NCI-H2227 (cell line): Measurements from ENCODE around the gene TMEM121B.

Experiments
- DNase-seq: peaks from one replicate; lab custom pipeline; 2025; ENCODE audit not compliant: unreplicated experiment; lab: John Stamatoyannopoulos, UW

The TMEM121B gene

DNA sequence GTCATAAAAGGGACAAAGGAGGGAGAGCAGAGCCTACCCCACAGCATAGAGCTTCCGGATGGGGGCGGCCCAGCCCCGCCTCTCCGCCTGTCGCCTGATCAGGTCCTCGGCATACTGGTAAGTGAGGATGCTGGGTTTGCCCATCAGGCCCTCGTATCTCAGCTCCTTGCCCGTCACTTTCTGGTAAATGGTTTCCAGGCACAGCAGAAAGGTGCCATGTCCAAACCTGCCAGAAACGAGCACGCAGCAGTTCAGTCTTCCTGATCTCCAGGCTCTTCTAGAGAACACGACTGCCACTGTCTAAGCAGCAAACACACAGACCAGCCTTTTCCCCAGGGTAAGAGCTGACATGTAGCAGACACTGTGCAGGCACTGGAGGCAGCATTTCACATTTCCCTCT is 17.4 kb upstream of the TMEM121B start:
- no peak for DNase-seq

DNA sequence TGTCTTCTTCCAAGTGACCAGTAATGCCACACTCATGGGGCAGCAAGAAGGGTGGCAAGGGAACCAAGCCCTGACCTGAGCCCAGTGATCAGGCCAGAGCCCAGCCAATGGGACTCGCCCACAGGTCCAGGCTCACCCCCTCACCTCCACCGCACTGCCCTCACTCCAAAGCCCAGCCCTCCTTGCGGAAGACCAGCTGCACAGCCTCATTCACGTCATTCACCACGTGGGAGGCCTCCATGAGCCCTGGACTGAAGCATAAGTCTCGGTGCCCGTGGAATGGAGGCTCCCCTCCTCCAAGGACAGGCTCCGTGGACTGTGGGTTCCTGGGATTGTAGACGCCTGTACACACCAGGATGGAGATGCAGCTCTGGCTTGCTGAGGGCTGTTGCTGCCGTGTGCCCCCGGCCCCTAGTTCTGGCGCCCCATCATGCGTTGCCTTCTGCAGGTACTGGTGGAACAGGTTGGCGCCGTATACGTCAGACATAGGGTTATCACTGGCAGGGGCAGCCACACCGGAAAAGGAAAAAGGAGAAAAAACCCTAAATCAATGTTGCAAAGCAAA is 16.8 kb upstream of the TMEM121B start:
- no peak for DNase-seq

DNA sequence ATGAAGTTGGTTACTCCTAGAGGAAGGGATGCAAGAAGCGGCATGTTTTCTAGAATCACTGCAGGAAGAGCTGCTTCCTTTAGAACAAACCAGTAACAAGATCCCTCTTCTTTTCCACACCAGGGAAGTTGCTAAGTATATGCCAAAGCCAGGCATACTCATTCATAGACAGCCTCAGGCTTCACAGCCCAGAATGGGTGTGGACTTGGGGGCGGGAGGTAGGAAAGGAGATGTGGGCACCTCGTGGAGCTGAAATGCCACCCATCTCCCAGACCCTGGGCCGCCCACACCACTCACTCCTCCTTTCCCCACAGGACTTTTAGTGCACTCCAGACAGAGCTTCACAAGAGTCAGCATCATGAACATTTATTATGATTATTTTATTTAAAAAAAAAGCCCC is 16.0 kb upstream of the TMEM121B start:
- no peak for DNase-seq

DNA sequence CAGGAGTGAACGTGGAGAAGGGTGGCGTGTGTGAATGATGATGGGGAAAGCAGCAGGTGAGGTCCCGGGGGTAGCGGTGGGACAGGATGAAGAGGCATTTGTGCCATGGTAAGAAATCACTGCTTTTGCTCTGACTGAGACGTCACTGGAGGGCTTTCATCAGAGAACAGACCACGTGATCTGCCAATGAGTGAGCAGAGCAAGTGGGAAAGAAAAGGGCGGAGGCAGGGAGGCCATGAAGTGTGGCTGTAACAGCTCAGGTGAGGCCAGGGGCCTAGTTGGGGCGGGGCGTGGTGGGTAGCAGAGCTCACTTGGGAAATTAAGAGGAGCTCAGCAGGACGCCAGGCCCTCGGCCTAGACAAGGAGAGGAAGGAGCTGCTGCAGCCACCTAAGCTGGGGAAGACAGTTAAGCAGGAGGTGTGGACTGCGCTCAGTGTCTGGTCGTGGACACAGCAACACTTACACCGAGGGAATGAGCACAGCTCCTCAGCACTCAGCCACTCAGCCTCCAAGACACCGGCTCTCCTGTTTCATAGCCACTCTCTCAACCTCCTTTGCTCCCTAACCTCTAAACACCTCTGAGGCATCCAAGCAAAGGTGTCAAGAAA is 14.1 kb upstream of the TMEM121B start:
- DNase-seq, result no peak

DNA sequence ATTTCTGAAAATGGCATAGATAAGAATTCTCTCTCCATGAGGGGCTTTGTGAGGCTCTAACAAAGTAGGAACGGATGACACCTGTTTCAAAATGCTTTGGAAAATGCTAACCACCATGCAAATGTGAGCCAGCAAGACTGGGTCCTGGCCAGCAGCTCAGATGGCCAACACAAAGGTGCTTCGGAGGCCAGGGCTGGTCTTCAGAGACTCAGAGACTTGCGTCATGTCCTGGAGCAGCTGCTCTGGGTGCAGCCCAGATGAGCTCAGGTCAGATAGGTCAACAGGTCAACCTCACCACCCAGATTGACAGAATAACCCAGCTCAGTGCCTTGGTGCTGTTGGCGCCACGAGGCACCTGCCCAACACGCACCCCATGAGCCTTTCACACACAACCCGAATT is 12.0 kb upstream of the TMEM121B start:
- DNase-seq, result no peak

DNA sequence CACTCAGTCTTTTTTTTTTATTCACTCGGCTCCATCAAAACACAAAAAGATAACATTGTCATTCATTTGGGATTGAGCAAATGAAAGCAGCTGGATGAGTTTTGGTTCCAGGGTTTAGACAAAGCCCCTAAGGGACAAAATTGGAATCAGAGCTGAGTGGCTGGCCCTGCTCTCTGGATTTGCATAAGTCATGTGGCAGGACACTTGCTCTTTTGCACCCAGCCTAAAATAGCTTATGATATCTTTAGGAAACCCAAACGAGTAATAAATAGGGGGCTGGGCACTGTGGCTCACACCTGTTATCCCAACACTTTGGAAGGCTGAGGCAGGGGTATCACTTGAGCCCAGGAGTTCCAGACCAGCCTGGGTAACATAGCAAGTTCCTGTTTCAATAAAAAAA is 11.0 kb upstream of the TMEM121B start:
- no peak for DNase-seq

DNA sequence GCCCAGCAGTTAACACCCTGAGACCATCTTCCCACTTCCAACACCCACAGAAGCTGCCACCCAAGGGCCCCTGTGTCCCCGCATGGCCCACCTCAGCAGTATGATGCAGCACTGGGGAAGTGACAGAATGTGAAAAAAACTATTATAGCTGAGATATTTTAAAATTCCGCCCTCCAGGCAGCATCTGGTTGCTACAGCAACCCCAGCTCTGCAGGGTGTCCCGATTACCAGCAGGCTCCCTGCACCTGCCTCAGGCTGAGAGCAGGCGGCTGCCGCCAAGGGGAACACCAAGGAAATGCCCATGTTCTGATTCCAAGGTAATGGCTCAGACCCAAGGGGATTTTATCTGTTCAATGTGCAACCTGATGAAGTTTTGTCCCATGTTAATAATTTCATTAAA is 10.5 kb upstream of the TMEM121B start:
- peak; percentile 75 for DNase-seq

DNA sequence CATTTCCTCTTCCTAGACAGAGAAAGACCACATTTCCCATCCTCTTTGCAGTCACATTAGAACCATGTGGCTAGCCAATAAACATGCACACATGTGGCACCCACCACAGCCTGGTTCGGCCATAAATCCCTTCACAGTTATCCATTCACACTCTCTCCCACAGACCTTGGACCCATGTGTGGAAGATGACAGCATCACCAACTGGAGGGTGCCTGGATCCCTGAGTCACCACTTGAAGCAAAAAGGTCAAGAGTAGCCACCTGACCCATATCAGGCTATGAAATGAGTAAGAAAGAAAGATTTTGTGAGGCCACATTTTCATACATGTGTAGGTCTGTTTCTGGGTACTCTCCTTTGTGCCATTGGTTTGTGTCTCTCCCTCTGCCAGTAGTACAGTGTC is 9.0 kb upstream of the TMEM121B start:
- no peak for DNase-seq

DNA sequence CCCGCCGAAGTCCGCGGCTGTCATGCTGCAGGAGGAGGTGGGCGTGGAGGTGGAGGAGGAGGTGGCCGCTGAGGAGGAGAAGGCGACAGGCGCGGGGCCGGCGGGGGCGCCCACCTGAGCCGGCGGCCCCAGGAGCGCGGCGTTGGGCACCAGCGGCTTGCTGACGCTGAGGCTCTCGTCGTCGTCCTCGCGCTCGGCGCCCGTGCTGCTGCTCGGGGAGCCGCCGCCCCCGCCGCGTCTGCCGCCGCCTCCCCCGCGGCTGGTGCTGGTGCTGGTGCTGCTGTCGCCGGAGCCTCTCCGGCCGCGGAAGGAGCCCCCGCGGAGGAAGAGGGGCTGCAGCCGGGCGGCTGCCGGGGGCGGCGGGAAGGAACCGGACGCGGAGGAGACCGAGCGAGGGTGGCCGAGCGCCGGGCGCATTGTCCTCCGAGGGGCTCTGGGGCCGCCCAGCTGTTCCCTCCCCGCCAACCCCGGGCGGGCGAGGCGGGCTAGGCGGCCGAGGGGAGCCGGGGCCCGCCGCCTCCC is 388 bp downstream of the TMEM121B start:
- DNase-seq, result peak; percentile 75

DNA sequence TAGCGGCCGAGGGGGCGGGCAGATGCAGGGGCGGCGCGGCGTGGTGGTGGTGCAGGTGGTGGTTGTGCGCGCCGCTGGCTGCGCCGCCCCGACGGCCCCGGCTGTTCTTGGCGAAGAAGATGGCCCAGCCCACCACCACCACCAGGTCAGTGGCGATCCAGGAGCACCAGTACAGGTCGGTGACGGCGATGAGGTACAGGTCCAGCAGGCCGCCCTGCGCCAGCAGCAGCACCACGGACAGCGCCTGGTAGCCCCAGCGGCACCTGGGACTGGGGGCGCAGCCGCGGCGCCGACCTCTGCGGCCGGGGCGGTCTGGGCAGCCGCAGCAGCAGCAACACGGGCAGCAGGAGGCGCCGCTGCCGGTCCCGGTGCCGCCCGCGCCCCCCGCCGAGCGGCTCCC is 879 bp downstream of the TMEM121B start:
- DNase-seq, result no peak

DNA sequence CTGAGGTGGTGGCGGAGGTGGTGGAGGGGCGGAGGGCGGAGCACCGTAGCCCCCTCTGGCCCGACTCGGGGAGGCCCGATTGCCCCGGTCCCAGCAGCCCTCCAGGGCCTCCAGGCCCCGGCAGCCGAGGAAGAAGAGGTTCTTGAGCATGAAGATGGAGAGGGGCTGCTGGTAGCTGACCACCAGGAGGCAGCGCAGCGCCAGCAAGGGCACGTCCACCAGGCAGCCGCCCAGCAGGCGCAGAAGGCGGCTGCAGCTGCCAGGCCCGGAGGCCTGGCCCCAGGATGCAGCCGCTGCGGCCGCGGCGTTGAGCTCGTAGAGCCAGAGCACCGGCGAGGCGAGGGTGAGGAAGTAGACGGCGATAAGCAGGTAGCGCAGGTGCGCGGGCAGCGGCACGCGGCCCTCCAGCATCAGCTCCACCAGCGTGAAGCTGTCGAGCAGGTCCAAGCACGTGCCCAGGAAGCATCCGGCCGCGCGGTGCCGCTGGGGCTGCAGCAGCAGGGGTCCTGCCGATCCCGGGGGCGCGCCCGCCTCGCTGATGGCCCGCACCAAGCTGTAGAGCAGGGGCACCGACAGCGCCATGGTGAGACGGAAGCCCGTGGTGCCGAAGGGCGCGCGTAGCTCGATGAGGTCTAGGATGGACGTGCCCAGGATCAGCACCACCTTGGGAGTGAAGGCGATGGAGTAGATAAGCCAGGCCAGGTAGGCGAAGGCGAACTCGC is 1.5 kb downstream of the TMEM121B start:
- DNase-seq, result no peak

DNA sequence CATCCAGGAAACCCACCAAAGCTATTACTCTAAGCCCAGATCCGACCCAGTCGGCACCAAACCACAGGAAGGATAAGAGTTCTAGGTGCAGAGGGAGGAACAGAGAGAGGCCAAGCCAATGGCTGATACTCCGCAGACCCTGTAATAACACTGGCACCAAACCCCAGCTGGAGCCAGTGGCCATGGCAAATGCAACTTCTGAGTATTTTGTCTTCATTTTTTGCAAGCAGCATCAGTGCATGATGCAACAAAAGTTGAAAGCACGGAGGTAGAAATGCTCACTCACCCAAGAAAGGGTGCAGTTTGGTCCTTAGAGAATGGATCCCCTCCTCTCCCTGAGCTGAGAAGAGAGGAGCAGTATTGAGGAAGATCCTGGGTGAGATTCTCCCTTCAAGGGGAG is 2.8 kb downstream of the TMEM121B start:
- DNase-seq, result no peak

DNA sequence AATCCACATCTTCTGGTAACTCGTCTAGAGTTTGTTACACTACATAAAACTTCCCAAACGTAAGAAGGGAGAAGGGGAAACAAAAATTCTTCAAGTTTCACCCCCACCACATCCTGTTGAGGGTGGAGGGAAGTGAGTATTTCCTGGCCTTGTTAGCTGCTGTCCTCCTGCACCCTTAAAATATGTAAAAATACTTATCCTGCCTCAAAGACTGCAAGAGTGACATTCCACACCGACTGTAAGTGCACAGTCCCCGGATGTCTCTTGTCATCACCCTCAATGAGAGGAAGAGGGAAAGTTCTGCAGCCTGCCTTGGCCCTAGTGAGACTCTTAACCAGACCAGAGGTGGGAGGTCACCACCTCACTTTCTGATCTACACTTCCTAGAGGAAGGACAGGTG is 3.3 kb downstream of the TMEM121B start:
- DNase-seq, result no peak

DNA sequence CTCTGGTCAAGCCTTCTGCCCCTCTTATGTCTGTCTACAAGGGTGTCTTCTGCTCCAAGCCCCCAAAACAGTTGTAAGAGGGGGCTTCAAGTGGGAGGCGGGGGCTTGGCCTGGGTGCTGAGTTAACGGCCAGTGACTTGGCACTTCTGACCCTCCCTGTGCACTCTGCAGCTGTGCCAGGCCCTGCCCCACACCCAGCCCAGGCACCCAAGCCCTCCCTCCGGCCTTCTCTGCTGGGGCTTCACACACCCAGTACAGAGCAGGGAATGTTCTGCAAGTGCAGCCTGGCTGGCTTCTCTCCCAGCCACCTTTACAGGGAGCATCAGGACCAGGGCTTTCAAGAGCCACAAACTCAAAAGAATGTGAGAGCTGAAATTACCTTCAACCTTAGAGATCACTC is 3.8 kb downstream of the TMEM121B start:
- no peak for DNase-seq

DNA sequence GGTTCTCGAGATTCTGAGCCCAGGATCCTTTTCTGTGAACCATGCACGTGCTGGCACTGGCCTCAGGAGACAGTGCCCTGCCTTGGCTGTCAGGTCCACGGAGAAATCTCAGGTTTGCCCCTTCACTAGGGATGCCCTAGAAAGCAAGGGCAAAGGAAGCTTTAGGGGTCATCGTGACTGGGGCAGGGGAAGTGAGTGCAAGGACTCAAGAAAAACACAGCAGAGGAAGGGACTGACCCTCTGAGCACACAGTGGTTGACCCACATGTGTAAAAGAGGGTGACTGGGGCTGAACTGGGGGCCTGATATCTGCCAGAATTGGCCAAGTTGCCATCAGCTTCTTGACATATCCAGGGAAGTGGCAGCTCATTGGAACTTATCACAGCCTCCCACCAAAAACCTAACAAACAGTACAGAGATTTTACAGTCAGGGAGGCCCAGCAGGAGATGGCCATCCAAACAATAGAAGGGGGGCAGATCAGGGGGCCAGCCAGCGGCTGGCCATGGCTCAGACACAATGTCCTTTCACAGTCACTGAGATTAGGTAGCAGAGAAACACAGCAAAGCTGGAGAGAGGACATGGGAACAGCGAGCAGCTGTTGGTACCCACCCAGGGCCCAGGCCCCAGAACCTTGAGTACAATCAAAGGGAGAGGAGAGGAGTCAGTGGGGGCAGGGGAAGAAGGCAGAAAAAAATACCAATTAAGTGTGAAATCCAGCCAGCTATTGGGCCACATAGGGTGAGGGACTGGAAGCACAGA is 4.4 kb downstream of the TMEM121B start:
- DNase-seq, result peak; percentile 15

DNA sequence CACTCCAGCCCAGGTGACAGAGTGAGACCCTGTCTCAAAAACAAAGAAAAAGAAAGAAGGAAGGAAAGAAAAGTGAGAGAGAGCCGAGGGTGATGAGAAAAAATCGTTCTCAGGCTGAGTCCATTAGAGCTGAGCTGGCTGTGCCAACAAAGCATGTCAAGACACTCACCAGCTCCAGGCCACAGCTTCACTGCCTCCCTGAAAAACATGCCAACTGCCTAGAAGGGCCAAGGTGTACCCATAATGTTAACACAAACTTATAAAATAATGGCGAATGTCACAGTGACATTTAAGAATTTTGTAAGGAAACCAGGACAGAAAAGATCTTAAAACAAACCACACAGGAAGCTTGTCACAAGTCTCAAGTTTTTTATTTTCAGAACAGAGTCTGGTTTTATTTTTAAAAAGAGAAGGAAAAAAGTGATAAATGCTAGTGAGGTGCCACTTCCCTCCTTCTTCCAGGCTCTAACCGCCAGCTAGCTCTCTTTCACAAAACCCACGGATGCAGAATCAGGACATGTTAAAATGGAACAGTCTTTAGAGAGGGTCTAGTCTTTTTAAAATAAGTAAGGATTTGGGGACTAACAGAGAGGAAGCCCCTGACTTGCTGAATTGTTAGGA is 5.1 kb downstream of the TMEM121B start:
- no peak for DNase-seq

DNA sequence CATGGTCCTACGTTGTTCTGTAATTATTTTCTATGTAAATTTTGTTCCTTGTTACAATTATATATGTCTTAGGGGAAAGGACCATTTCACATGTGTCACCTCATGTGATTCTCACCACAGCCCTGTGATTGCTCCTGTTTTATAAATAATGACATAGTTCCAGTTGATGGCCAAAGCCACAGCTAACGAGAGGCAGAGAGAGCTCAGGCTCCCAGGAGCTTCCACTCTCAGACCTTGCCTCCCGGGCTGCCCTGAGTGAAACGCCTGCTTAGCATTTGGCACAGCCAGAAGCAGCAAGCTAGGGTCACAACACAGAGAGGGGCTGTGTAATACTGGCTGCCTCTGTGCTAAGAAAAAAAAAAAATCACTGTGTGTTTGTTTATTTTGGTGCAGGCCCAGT is 5.9 kb downstream of the TMEM121B start:
- no peak for DNase-seq

DNA sequence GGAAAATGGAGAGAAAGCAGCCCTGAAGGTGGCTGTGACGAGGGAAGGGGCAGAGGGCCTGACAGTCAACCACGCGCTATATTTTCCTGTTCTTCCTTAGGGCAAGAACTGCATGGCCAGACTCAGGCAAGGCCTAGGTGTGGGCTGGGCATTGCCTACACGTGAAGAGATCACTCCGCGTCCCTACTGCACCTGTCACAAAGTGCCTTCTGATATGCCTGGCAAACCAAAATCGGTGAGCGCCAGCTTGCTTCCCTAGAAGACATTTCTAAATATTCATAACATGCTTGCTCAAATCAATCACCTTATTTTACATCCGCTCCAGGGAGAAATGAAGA is 6.3 kb downstream of the TMEM121B start:
- no peak for DNase-seq

DNA sequence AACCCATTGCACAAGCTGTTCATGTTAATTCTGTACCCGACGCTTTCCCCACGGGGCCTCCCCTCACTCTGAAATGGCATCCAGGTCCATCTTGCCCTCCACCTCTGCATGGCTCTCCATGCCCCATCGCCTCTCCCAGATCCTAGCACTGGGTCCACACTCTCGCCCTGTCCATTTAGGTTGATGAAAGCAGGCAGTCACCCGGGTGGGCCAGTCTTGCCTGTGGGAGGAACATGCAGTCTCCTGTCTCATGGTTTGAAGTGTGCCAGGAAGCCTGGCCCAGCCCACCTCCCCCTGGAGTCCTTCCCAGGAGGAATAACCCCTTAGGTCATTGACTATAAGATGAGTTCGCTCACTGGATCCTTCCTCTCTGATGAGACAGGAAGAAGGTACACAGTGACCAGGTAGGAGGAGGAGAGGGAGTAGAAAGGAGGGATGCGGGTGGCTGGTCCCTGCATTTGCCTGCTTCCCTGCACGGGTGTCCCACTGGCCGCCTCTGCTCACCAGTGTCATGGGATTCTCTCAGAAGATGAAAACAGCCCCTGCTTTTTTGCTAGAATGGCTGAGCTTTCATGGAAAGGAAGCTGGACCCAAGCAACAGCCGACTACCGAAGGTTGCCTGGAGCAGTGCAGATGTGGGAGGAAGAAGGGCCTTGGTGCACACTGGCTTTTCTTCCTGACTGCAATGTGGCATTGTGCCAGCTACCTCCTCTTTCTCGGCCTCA is 6.8 kb downstream of the TMEM121B start:
- DNase-seq, result peak; percentile 30

DNA sequence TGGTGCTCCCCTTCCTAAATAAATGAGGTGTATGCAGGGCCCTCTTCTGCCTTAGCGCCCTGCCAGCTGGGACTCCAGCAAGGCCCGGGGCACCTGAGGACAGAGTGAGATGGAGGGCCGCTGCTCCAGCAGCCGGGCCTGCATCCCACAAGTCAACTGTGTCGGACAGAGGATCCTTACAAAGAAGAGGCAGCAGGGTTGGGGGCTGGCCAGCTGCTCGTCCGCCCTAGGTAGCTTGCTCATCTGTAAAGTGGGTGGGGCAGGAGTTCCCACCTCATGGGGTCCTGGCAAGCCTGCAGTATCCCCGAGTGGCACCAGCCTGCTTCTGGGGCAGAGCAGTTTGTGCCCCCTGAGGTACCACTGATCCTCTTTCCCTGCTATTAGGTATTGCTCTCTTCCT is 7.6 kb downstream of the TMEM121B start:
- no peak for DNase-seq
